Uterus (tissue), 2 donors: ENCODE measurements around the gene MAP3K7.

Experiments used
- POLR2A ChIP-seq, 2 donors: fragments of 450-650 bp; IDR thresholded peaks; one replicate each; pipeline ENCODE4 v1.6.1; 2016; ENCODE audit warnings: antibody characterized with exemption in 2 of 2, mild to moderate bottlenecking in 1 of 2, moderate library complexity in 1 of 2
- TF ChIP-seq, protein P1 (sequence below), 4 experiments: fragments of 200-600 bp in 2 of 4; fragments of 450-650 bp in 2 of 4; sonication (generic) in 2 of 4; IDR thresholded peaks; one replicate each; pipeline ENCODE4 v1.5.1; 2016 to 2019; ENCODE audit warnings: antibody characterized with exemption in 4 of 4, mild to moderate bottlenecking in 2 of 4, moderate library complexity in 1 of 4

- TF ChIP-seq, protein P1, sequence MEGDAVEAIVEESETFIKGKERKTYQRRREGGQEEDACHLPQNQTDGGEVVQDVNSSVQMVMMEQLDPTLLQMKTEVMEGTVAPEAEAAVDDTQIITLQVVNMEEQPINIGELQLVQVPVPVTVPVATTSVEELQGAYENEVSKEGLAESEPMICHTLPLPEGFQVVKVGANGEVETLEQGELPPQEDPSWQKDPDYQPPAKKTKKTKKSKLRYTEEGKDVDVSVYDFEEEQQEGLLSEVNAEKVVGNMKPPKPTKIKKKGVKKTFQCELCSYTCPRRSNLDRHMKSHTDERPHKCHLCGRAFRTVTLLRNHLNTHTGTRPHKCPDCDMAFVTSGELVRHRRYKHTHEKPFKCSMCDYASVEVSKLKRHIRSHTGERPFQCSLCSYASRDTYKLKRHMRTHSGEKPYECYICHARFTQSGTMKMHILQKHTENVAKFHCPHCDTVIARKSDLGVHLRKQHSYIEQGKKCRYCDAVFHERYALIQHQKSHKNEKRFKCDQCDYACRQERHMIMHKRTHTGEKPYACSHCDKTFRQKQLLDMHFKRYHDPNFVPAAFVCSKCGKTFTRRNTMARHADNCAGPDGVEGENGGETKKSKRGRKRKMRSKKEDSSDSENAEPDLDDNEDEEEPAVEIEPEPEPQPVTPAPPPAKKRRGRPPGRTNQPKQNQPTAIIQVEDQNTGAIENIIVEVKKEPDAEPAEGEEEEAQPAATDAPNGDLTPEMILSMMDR (IDR thresholded peaks at IDR 0.05), result no peak
- no peak for TF ChIP-seq POLR2A (IDR thresholded peaks at IDR 0.05)
Observed at GRCh38 chr6:90547991-90548390, 38.9 kb downstream of the MAP3K7 start.
